ENCODE measurements around the gene ERMAP.
"Not testable (repeated sequence)": the region's sequence is repeated elsewhere in the genome, so short reads cannot be mapped to it uniquely, and the experiment has no call there.

Gene ERMAP

DNA sequence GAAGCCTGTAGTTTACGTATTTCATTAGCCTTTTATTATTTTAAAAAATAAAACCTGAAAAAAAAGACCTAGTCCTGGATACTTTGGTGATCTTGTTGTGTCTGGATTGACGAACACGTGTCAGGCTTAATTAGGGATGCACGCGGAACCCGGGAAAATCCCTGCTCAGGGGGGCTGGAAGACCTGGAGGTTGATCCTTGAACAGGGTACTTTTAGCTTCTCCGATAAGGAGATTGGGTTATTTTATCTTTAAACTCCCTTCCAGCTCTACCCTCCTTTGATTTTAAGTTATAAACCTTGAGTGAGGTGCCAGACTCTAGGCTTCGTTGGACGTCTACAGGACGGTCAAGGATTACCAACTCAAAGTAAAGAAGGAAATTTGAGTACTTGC, 28.9 kb downstream of the ERMAP start:
- DNase-seq, result no peak

DNA sequence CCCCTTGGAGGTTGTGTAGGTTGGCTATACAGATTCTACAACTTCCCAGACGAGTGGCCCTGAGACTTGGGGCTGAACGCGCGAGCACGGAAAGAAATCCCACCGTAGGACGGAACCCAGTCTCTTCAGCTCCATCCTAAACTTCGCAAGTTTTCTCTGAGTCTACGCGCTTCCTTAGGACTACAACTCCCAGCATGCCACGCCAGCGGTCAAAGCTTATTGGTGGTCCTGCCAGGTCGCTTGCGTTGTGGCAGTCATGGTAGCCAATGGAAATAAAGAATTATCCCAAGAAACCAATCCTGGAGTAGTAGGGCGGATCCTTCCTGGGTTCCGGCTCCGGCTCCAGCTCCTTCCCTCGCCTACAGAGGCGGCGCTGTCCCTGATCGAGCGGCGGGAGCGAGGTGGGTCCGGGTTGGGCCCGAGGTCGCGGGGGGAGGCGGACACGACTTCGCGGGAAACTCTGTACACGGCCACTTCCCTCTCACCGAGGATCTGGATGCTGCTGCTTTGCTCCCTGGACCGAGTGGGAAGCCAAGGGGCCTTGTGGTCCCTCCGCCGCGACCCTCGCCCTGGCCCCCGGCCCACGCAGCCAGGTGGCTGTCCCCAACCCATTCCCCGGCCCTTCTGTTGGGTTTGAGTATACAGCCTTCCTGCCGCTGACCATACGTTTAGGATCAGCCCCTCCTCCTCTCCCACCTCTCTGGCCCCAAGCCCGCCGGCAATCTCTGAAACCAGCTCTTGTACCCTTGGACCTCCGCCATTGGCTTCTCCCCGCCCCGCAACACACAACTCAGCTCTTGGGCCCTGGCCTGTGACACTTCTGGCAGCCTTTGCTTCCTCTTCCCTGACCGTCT, 29.6 kb downstream of the ERMAP start, which contains the start of gene ZNF691:
ZNF691 (plus strand) TSS at position 357 of the 854 bp plus-strand sequence. CDS start 3,046 bp downstream, outside the sequence.
- DNase-seq, result peak; percentile 61 to 97

DNA sequence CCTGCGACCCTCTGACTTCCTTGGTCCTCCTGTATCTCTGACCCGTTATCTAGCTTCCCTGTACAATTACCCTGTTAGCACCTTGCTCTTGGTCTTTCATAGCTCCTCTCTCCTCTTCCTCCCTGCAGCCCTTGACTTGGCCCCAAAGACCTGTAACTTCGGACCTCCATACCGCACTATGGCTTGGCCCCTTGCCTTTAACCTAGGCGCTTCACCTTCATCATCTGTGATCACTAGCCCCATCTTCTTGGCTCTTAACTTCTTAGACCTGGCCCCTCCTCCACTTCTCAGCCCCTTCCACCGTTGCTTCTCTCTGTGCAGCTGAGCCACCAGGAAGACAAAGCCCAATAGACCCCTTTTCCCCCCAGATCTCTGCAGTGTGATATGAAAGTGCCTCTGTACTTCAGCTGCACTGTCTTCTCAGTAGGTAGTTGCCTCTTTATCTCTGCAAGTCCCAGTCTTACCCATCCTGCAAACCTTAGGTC, 30.2 kb downstream of the ERMAP start:
- DNase-seq, result no peak

DNA sequence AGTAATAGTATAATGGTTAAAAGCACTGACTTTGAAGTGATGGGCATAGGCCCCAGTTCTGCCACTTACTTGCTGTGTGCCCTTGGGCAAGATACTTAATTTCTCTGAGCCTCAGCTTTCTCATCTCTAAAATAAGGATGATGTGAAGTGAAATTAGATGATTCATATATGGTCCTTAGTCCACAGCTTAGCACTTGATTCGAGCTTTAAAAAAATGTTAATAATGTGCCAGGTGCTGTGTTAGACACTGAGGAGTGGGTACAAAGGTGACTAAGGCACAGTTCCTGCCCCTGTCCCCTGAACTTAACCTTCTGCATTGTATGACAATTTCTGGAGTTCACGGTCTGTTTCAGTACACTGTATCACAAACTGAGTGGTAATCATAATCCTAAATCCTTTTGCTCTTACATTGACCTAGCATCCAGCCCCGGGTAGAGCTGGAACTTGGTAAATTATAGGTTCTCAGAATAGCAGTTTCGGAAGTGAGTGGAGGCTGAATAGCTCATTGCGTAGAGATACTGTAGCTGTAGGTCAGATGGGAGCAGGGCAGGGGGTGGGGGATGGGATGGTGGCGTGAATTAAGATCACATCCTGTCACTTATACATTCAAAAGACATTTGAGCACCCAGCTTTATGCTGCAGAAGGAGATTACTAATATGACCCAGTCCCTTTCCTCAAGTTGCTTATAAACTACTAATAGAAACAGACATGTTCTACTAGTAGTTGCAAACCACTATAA, 31.0 kb downstream of the ERMAP start:
- DNase-seq, result no peak

DNA sequence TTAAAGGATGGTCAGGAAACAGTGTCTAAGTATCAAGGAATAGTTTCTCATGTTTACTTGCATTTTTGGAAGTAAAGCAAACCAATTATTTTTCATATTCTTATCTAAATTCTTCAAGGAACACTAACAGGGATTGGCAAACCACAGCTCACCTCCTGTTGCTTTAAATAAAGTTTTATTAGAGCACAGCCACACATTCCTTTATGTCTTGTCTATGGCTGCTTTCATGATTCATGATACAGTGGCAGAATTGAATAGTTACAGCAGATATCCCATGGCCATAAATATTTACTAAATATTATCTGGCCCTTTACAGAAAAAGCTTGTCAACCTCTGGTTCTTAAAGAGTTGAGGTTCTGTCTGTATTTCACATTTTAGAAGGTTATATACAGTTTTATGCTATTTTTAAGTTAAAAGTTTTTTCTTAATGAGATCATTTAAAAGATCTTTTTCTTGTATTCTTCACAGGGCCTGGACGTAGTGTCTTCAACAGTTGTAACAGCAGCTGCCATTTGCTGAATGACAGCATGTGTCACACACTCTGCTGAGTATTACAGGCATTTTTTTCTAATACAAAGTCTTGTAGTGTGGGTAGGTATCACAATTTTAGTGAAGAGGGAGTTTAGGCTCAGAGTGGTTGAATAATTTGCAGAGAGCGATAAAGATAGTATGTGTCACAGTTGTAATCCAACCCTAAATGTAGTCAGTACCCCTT, 32.1 kb downstream of the ERMAP start:
- no peak for DNase-seq

DNA sequence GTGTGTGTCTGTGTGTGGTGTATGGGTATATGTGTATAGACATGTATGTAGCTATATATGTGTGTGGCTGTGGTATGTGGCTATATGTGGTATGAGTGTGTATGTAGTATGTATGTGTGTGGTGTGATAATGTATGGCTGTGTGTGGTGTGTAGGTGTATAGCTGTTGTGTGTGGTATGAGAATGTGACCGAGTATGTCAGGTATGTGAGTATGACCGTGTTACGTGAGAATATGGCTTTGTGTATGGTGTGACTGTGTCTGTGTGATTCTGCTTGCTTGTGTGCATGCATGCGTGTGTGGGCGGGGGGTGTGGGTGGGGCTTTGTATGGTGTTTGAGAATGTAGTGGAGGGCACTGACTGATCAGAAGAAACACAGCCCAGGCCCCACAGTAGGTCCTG, 33.0 kb downstream of the ERMAP start:
- DNase-seq, result no peak

DNA sequence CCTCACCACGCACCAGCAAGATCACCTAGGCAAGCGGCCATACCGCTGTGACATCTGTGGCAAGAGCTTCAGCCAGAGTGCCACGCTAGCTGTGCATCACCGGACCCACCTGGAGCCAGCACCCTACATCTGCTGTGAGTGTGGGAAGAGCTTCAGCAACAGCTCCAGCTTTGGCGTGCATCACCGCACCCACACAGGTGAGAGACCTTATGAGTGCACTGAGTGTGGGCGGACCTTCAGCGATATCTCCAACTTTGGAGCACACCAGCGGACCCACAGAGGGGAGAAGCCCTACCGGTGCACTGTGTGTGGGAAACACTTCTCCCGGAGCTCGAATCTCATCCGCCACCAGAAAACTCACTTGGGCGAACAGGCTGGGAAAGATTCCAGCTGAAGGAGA, 34.5 kb downstream of the ERMAP start:
- no peak for DNase-seq

DNA sequence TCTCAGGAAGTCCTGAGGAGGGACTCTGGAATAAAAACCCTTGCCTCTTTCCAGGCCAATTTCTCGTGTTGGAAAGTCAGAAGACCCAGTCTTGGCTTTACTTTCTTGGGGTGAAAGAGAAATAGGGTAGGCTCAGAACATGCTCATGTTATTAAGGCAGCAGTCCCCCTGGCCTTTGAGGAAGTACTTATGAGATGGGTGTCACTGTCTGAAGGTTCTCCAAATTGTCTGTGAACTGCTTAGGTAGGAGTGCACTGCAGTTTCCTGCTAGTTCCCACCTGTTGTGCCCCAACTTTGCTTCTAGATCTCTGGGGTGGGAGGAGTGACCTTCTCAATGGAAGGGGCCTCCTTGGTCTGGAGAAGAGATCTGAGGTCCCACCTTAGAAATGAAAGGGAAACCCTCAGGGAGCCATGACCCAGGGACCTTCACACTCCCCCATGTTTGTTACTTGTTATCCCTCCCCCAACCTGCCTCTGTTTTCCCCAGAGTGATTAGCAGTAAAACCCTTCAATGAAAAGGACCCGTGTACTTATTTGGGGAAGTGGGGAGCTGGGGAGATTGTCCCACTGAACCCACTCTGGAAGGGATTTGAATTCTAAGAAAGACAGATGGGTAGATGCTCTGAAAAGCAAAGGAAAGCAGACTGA, 35.2 kb downstream of the ERMAP start:
- no peak for DNase-seq

DNA sequence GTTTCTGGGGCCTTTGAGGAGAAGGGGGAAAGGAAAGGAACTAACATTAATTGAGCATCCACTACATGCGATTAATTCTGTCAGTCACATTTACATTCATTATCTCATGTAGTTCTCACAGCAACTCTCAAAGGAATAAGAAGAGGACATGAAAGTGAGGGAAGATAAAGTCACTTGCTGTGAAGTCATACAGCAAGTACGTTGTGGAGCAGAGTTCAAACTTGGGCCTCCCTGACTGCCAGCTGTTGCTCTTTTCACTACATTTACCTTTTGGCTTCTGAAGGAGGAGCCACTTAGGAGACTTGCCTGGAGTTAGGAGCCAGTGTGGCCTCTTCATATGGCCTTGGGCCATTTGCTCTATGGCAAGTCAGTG, 35.7 kb downstream of the ERMAP start:
- no peak for DNase-seq

DNA sequence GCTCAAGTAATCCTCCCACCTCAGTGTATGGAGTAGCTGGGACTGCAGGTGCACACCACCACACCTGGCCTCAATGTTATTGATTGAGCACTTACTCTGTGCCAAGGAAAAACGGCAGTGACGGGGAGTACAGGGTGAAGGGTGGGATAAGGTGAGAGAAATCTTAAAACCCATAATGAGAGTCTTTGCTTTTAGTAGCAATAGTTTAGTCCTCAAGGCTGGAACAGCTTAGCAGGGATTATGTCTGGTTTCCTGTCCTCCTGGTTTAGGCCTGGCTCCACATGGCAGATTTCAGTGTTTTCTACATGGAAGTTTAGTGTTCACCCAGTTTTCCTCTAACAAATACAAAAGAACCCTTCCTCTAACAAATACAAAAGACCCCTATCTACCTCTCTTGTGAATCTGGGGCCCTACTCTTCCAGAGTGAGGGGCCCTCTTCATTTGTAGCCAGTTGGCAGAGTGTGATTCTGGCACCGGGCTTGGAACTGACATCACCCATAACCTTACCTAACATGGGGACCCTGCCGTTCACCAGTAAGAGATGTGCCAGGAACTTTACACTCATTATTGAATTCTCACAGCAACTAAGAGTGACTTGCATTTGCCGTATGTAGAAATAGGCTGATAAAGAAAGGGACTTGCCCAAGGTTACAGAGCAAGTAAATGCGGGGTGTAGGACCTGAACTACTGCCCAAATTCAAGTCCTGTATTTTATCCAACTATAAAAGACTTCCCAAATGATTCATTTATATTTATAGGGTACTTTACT, 36.4 kb downstream of the ERMAP start:
- no peak for DNase-seq

DNA sequence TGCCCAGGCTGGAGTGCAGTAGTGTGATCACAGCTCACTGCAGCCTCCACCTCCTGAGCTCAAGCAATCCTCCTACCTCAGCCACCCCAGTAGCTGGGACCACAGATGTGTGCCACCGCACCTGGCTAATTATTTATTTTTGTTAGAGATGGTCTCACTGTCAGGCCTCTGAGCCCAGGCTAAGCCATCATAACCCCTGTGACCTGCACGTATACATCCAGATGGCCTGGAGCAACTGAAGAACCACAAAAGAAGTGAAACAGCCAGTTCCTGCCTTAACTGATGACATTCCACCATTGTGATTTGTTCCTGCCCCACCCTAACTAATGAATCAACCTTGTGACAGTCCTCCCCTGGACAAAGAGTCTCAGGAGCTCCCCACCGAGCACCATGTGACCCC, 39.6 kb downstream of the ERMAP start:
- not testable (repeated sequence) for DNase-seq

DNA sequence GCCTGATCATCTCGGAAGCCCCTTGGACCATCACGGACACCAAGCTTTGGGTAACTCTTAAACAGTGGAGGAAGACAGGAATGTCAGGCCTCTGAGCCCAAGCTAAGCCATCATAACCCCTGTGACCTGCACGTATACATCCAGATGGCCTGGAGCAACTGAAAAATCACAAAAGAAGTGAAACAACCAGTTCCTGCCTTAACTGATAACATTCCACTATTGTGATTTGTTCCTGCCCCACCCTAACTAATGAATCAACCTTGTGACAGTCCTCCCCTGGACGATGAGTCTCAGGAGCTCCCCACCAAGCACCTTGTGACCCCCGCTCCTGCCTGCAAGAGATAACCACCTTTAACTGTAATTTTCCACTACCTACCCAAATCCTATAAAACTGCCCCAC, 42.4 kb downstream of the ERMAP start:
- DNase-seq, result not testable (repeated sequence)

DNA sequence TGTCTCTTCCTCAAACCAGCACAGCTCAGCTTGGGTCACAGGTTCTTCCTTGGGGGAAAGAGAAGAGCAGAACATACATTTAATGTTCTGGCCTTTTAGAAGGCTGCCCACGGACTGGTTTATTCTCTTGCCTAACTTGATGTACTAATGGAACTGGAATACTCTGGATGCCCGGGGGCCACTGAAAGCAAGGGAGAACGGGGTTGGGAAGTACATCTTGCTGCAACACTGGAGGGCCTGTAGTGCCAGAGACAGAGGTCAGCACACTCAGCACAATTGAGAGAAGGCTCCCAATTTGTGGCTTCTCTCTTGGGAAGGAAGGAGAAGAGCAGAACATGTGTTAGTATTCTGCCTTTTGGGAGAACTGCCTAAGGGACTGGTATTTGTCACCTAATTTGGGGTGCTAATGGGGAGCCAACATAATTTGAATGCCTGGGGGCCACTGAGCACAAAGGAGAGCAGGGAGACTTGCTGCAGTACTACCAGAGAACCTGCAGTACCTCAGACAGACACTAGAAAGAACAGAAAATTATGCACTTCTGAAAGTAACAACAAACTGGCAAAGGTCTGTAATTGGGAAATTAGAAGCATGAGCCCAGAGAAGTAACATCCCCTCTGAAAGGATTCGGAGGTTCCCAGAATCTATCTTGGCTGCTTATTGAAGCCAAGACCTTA, 43.6 kb downstream of the ERMAP start:
- no peak for DNase-seq

DNA sequence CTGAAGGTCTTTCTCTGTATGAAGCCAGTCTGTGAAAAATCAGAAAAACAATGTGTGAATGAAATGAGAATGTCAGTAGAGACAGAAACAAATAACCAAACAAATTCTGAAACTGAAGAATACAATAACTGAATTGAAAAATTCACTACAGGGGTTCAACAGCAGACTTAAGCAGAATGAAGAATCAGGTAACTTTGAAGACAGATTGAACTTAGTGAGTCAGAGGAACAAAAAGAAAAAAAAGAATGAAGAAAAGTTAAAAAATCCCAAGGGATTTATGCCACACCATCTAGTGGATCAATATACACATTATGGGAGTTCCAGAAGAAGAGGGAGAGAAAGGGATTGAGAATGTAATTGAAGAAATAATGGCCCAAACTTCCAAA, 44.1 kb downstream of the ERMAP start:
- no peak for DNase-seq

DNA sequence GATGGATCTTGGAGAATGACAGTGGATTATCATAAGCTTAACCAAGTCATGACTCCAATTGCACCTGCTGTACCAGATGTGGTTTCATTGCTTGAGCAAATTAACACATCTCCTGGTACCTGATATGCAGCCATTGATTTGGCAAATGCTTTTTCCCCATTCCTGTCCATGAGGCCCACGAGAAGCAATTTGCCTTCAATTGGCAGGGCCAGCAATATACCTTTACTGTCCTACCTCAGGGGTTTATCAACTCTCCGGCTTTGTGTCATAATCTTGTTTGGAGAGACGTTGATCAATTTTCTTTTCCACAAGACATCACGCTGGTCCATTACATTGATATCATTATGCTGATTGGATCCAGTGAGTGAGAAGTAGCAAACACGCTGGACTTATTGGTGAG, 49.6 kb downstream of the ERMAP start:
- no peak for DNase-seq

DNA sequence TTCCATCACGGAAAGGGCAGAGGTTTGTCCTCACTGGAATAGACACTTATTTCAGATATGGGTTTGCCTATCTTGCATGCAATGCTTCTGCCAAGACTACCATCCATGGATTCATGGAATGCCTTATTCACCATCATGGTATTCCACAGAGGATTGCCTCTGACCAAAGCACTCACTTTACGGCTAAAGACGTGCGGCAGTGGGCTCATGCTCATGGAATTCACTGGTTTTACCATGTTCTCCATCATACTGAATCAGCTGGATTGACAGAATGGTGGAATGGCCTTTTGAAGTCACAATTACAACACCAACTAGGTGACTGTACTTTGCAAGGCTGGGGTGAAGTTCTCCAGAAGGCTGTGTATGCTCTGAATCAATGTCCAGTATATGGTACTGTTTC, 51.5 kb downstream of the ERMAP start:
- DNase-seq, result not testable (repeated sequence)

DNA sequence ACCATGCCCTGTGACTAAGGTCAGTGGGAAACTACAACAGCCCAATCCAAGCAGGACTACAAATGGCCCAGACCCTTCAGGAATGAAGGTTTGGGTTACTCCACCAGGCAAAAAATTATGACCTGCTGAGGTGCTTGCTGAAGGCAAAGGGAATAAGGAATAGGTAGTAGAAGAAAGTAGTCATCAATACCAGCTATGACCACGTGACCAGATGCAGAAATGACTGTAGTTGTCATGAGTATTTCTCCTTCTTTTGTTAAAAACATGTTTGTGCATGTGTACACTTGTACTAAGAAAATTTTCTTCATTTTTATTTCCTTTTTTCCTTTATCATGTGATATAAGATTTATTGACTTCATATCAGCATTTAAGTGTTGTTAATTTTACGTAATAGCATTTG, 52.3 kb downstream of the ERMAP start:
- DNase-seq, result not testable (repeated sequence)

DNA sequence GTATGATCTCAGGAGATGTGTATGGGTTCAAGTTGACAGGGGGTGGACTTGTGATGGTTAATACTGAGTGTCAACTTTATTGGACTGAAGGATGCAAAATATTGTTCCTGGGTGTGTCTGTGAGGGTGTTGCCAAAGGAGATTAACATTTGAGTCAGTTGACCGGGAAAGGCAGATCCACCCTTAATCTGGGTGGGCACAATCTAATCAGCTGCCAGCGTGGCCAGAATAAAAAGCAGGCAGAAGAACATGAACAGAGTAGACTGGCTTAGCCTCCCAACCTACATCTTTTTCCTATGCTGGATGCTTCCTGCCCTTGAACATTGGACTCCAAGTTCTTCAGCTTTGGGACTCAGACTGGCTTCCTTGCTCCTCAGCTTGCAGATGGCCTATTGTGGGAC, 52.8 kb downstream of the ERMAP start:
- DNase-seq, result not testable (repeated sequence)

DNA sequence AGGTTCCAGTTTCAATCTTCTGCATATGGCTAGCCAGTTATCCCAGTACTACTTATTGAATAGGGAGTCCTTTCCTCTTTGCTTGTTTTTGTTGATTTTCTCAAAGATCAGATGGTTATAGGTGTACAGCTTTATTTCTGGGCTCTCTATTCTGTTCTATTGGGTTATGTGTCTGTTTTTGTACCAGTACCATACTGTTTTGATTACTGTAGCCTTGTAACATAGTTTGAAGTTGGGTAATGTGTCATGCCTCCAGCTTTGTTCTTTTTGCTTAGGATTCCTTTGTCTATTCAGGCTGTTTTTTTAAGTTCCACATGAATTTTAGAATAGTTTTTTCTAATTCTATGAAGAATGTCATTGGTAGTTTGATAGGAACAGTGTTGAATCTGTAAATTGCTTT, 56.2 kb downstream of the ERMAP start:
- DNase-seq, result not testable (repeated sequence)

DNA sequence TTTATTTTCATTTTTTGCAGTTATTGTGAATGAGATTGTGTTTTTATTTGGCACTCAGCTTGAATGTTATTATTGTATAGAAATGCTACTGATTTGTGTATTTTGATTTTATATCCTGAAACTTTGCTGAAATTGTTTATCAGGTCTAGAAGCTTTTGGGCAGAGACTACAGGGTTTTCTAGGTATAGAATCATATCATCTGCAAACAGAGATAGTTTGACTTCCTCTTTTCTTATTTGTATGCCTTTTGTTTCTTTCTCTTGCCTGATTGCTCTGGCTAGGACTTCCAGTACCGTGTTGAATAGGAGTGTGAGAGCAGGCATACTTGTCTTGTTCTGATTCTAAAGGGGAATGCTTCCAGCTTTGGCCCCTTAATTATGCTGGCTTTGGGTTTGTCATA, 56.7 kb downstream of the ERMAP start:
- DNase-seq, result no peak

DNA sequence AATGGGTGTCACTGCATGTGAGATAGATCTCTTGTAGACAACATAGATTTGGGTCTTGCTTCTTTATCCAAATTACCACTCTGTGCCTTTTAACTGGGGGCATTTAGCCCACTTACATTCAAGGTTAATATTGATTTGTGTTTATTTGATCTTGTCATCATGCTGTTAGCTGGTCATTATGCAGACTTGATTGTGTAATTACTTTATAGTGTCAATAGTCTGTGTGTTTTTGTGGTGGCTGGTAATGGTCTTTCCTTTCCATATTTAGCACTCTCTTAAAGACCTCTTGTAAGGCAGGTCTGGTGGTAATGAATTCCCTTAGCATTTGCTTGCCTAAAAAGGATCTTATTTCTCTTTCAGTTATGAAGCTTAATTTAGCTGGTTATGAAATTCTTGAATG, 59.1 kb downstream of the ERMAP start:
- DNase-seq, result no peak

DNA sequence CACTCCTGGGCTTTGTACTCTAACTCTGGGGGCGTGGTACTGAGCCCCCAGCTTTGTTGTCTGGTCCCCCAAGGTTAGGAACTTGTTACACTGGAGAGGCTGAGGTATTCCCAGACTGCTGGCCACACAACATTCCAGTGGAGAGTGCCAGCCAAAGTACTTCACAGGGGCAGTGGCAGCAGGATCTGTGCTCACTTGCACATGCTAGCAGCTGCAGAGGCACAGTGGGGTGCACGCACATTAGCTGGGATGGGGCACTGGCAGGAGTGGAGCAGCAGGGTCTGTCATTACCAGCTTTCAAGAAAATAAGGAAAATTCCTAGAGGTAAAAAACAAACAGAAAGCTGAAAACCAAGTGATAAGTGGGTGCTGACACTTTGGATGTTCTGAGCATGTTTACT, 60.5 kb downstream of the ERMAP start:
- no peak for DNase-seq
